K562 (cell line): Measurements from ENCODE around the gene H3-3A. TPM values are rescaled to one million over a fixed set of nuclear protein-coding genes. Genes with fewer than 3 reads are reported as not detected.

ENCODE experiments used
- CHD1 ChIP-seq: fragments of 200-600 bp; sonication (generic); IDR thresholded peaks from one replicate; pipeline ENCODE4 v1.6.1; 2012; ENCODE audit warnings: mild to moderate bottlenecking, moderate library complexity, low read length, inconsistent platforms
- CREBBP ChIP-seq: IDR thresholded peaks from one replicate; pipeline ENCODE4 v1.6.1; 2012; ENCODE audit warnings: low read depth, mild to moderate bottlenecking, control low read depth, inconsistent platforms, low read length
- DDX20 ChIP-seq: fragments of 450-650 bp; IDR thresholded peaks from 2 replicates; pipeline ENCODE4 v1.6.1; 2016; ENCODE audit warnings: missing genetic modification characterization, low read depth, mild to moderate bottlenecking, missing compliant biosample characterization, moderate library complexity
- FOSL1 ChIP-seq: fragments of 200-800 bp; sonication (Bioruptor generic); conservative IDR thresholded peaks from 2 replicates; pipeline ENCODE4 v1.6.1; 2016; ENCODE audit warnings: missing genetic modification characterization, missing compliant biosample characterization
- FOXK2 ChIP-seq, 2 experiments: fragments of 450-650 bp; IDR thresholded peaks in 1 of 2; conservative IDR thresholded peaks in 1 of 2; 2 replicates each; pipeline ENCODE4 v1.6.1; 2016; ENCODE audit warnings: low read depth in 2 of 2, mild to moderate bottlenecking in 1 of 2
- NFE2 ChIP-seq: IDR thresholded peaks from 2 replicates; pipeline ENCODE4 v1.6.1; 2014; ENCODE audit warnings: antibody characterized with exemption, low read depth
- PML ChIP-seq: IDR thresholded peaks from 2 replicates; pipeline ENCODE4 v1.6.1; 2012; ENCODE audit warnings: low read length, inconsistent platforms
- RBM17 ChIP-seq: fragments of 200-400 bp; formaldehyde crosslinking; IDR thresholded peaks from 2 replicates; pipeline ENCODE4 v1.6.1; 2017; ENCODE audit warnings: low read depth, mild to moderate bottlenecking, low read length, borderline replicate concordance
- SLC30A9 ChIP-seq: fragments of 250-450 bp; sonication (Bioruptor Pico); IDR thresholded peaks from 2 replicates; pipeline ENCODE4 v1.8.0; 2022; ENCODE audit warnings: mild to moderate bottlenecking, moderate library complexity
- ZBTB8A ChIP-seq: fragments of 450-650 bp; IDR thresholded peaks from 2 replicates; pipeline ENCODE4 v1.6.1; 2018; ENCODE audit warnings: mild to moderate bottlenecking, moderate library complexity; ENCODE audit not compliant: partially characterized antibody
- ZNF311 ChIP-seq: fragments of 250-450 bp; sonication (Bioruptor Pico); IDR thresholded peaks from 2 replicates; pipeline ENCODE4 v1.4.0; 2020; ENCODE audit warnings: mild to moderate bottlenecking, moderate library complexity
- polyA plus RNA-seq, 8 experiments: library from polyadenylated mRNA; depleted of rRNA in 4 of 8; stranded (reverse) in 5 of 8; unstranded in 3 of 8; fragments of >200 nt; fragmentation: Nextera tagmentation in 2 of 8; fragmentation: Illumina TruSeq in 1 of 8; extraction: Ambion mirVana in 2 of 8; extraction: Trizol in 1 of 8; gene quantifications; 2 replicates each; pipeline versions ENCODE4 v1.2.1 to v1.2.3, GENCODE V29; 2011 to 2014; ENCODE audit warnings: inconsistent platforms in 1 of 8, missing spikeins in 1 of 8
- total RNA-seq, 7 experiments: library from RNA; depleted of rRNA in 6 of 7; stranded (reverse); fragments of >200 nt in 6 of 7; fragmentation: Illumina TruSeq in 2 of 7; extraction: Trizol in 2 of 7; gene quantifications; 2 replicates each; pipeline versions ENCODE4 v1.2.1 to v1.2.3, GENCODE V29; 2011 to 2021; ENCODE audit warnings: low replicate concordance in 1 of 7
- TF ChIP-seq, protein P1 (sequence below), 2 experiments: fragments of 250-450 bp in 1 of 2; fragments of 450-650 bp in 1 of 2; sonication (Bioruptor Pico) in 1 of 2; IDR thresholded peaks; 2 replicates each; pipeline versions ENCODE4 v1.6.1 to v1.8.0; 2016 to 2021; ENCODE audit warnings: mild to moderate bottlenecking in 2 of 2, moderate library complexity in 2 of 2, missing compliant biosample characterization in 1 of 2, missing genetic modification characterization in 1 of 2
- TF ChIP-seq, protein P2 (sequence below): sonication (generic); formaldehyde crosslinking; IDR thresholded peaks from 2 replicates; pipeline ENCODE4 v1.8.1; 2023; ENCODE audit warnings: mild to moderate bottlenecking, missing genetic modification reagents, moderate library complexity
- TF ChIP-seq, protein P3 (sequence below): sonication (generic); formaldehyde crosslinking; IDR thresholded peaks from 2 replicates; pipeline ENCODE4 v1.8.0; 2022; ENCODE audit warnings: missing genetic modification reagents, mild to moderate bottlenecking, borderline replicate concordance
- TF ChIP-seq, protein P4 (sequence below), 2 experiments: fragments of 450-650 bp; IDR thresholded peaks; 2 replicates each; pipeline ENCODE4 v1.6.1; 2016
- TF ChIP-seq, protein P5 (sequence below), 2 experiments: fragments of 450-650 bp; IDR thresholded peaks; 2 replicates each; pipeline ENCODE4 v1.6.1; 2018; ENCODE audit warnings: mild to moderate bottlenecking in 2 of 2, low read depth in 1 of 2; ENCODE audit not compliant: partially characterized antibody in 2 of 2

Gene H3-3A
- total and polyA plus RNA-seq, 9 of the 15 experiments (the other 6 are each of a cell fraction or from before 2014, with no cell fraction given): 426 to 1,083 (median 591) TPM

DNA sequence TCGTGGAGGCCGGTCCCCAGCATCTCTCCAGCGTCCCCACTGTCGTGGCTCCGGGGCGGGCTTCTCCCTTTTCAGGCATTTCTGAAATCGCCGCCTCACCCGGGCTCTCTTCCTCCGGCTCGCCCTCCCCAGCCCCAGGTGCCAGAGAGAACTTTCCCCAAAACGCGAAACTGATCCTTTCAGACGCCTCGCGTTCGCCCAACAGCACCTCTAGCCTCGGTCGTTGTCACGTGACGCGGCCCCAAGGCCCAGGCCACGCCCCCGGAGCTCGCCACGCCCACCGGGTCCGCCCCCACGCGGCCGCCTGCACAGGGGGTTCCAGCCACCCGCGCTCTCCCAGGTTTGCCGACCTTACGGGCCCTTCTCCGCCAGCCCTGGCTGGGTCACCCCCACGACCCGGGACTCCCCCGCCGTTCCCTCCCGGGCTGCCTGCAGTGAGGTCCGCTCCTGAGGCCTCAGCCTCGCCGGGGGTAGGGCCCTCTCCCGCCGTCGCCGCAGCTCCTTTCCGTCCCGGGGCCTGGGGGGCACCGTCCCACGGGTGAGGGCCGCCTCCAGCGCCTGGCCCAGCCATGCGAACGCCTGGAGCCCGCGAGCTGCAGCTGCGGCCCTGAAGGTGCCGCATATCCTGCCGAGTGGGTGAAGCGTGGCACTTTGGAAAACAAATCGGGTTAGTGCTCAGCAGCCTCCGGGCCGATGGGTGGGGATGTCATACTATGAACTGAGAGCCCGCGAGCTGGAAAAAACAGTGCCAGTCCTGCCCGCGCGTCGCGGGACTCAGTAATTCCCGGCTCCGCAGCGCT, 21.0 kb downstream of the H3-3A start (continued):
- TF ChIP-seq ZBTB8A: no peak
- TF ChIP-seq PML: peak; percentile 27; the same call in 1 of the 2 replicates
- TF ChIP-seq, protein P1, sequence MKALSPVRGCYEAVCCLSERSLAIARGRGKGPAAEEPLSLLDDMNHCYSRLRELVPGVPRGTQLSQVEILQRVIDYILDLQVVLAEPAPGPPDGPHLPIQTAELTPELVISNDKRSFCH (CRISPR knock-in tag; IDR thresholded peaks at IDR 0.05): no peak
- TF ChIP-seq, protein P1 (tag; IDR thresholded peaks at IDR 0.05): no peak
- TF ChIP-seq, protein P2, sequence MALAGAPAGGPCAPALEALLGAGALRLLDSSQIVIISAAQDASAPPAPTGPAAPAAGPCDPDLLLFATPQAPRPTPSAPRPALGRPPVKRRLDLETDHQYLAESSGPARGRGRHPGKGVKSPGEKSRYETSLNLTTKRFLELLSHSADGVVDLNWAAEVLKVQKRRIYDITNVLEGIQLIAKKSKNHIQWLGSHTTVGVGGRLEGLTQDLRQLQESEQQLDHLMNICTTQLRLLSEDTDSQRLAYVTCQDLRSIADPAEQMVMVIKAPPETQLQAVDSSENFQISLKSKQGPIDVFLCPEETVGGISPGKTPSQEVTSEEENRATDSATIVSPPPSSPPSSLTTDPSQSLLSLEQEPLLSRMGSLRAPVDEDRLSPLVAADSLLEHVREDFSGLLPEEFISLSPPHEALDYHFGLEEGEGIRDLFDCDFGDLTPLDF (CRISPR knock-in tag): 0 out of 2 replicates have a peak, but pooled peaks have one; percentile 39
- TF ChIP-seq DDX20 (tag): no peak
- no peak for TF ChIP-seq CREBBP
- TF ChIP-seq, protein P3, sequence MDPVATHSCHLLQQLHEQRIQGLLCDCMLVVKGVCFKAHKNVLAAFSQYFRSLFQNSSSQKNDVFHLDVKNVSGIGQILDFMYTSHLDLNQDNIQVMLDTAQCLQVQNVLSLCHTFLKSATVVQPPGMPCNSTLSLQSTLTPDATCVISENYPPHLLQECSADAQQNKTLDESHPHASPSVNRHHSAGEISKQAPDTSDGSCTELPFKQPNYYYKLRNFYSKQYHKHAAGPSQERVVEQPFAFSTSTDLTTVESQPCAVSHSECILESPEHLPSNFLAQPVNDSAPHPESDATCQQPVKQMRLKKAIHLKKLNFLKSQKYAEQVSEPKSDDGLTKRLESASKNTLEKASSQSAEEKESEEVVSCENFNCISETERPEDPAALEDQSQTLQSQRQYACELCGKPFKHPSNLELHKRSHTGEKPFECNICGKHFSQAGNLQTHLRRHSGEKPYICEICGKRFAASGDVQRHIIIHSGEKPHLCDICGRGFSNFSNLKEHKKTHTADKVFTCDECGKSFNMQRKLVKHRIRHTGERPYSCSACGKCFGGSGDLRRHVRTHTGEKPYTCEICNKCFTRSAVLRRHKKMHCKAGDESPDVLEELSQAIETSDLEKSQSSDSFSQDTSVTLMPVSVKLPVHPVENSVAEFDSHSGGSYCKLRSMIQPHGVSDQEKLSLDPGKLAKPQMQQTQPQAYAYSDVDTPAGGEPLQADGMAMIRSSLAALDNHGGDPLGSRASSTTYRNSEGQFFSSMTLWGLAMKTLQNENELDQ (CRISPR knock-in tag): no peak
- TF ChIP-seq, protein P4, sequence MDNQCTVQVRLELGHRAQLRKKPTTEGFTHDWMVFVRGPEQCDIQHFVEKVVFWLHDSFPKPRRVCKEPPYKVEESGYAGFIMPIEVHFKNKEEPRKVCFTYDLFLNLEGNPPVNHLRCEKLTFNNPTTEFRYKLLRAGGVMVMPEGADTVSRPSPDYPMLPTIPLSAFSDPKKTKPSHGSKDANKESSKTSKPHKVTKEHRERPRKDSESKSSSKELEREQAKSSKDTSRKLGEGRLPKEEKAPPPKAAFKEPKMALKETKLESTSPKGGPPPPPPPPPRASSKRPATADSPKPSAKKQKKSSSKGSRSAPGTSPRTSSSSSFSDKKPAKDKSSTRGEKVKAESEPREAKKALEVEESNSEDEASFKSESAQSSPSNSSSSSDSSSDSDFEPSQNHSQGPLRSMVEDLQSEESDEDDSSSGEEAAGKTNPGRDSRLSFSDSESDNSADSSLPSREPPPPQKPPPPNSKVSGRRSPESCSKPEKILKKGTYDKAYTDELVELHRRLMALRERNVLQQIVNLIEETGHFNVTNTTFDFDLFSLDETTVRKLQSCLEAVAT (IDR thresholded peaks at IDR 0.05): no peak
- TF ChIP-seq FOSL1 (tag): no peak
- no peak for TF ChIP-seq SLC30A9 (CRISPR knock-in tag)
- no peak for TF ChIP-seq CHD1
- no peak for TF ChIP-seq RBM17
- 0 out of 4 replicates have a peak, but pooled peaks of 1 of the 2 experiments have one; percentile 56 for TF ChIP-seq FOXK2 (conservative IDR thresholded peaks at IDR 0.05 in 1 of 2, IDR thresholded peaks at IDR 0.05 in 1 of 2; ENCODE audit: low read depth in 2 of 2)
- TF ChIP-seq NFE2: no peak
- no peak for TF ChIP-seq ZNF311
- TF ChIP-seq, protein P5, sequence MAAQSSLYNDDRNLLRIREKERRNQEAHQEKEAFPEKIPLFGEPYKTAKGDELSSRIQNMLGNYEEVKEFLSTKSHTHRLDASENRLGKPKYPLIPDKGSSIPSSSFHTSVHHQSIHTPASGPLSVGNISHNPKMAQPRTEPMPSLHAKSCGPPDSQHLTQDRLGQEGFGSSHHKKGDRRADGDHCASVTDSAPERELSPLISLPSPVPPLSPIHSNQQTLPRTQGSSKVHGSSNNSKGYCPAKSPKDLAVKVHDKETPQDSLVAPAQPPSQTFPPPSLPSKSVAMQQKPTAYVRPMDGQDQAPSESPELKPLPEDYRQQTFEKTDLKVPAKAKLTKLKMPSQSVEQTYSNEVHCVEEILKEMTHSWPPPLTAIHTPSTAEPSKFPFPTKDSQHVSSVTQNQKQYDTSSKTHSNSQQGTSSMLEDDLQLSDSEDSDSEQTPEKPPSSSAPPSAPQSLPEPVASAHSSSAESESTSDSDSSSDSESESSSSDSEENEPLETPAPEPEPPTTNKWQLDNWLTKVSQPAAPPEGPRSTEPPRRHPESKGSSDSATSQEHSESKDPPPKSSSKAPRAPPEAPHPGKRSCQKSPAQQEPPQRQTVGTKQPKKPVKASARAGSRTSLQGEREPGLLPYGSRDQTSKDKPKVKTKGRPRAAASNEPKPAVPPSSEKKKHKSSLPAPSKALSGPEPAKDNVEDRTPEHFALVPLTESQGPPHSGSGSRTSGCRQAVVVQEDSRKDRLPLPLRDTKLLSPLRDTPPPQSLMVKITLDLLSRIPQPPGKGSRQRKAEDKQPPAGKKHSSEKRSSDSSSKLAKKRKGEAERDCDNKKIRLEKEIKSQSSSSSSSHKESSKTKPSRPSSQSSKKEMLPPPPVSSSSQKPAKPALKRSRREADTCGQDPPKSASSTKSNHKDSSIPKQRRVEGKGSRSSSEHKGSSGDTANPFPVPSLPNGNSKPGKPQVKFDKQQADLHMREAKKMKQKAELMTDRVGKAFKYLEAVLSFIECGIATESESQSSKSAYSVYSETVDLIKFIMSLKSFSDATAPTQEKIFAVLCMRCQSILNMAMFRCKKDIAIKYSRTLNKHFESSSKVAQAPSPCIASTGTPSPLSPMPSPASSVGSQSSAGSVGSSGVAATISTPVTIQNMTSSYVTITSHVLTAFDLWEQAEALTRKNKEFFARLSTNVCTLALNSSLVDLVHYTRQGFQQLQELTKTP (IDR thresholded peaks at IDR 0.05; ENCODE audit: low read depth in 1 of 2, partially characterized antibody in 2 of 2): peak in 1 of 2 experiments; percentile 47
